LNCaP clone FGC (cell line): ENCODE results near the gene COL15A1.

ENCODE experiments used
- DNase-seq: peaks from one replicate; pipeline ENCODE4 v3.0.0-alpha.2; 2011; ENCODE audit warnings: low read depth
- H3K4me3 ChIP-seq: 2 replicates; pipeline ENCODE4 v1.5.1; 2011; ENCODE audit warnings: mild to moderate bottlenecking, low read depth, low read length, control low read depth
- CTCF ChIP-seq: IDR thresholded peaks from 2 replicates; pipeline ENCODE4 v1.5.1; 2012; ENCODE audit warnings: mild to moderate bottlenecking; ENCODE audit not compliant: control insufficient read depth, insufficient read depth; ENCODE audit errors: extremely low read depth

Gene COL15A1

GRCh38 chr9:98943682-98944056 is at the start of gene COL15A1:
Gene COL15A1 (plus strand): TSS chr9:98943907. CDS start chr9:98944062, 155 bp downstream.
- no peak within 1 kb of the TSS for H3K4me3 ChIP-seq

GRCh38 chr9:98894171-98894570 is 49.5 kb upstream of the COL15A1 start:
- no peak overlapping the region for H3K4me3 ChIP-seq
- no peak for DNase-seq
- TF ChIP-seq CTCF = no peak

More at GRCh38 chr9:98943682-98944056, at the start of gene COL15A1:
- no peak for DNase-seq
- TF ChIP-seq CTCF = no peak

- DNase-seq = no peak
- TF ChIP-seq CTCF = no peak
- H3K4me3 ChIP-seq = no peak overlapping the region
These were observed 48.9 kb upstream of the COL15A1 start for GRCh38 chr9:98894761-98895160.

- H3K4me3 ChIP-seq = no peak overlapping the region
- TF ChIP-seq CTCF = no peak
- DNase-seq = no peak
These were observed 47.1 kb upstream of the COL15A1 start for GRCh38 chr9:98896632-98897031.

GRCh38 chr9:98897745-98898144 is 46.0 kb upstream of the COL15A1 start:
- DNase-seq = peak; percentile 56
- no peak for TF ChIP-seq CTCF
- no peak overlapping the region for H3K4me3 ChIP-seq

- no peak for DNase-seq
- TF ChIP-seq CTCF = no peak
- H3K4me3 ChIP-seq = no peak overlapping the region
These were observed 44.2 kb upstream of the COL15A1 start for GRCh38 chr9:98899408-98900056.

GRCh38 chr9:98900244-98900643 is 43.5 kb upstream of the COL15A1 start:
- no peak for DNase-seq
- H3K4me3 ChIP-seq = no peak overlapping the region
- TF ChIP-seq CTCF = no peak
